GM18909 (cell line): Measurements from ENCODE around the gene RSU1.

Source experiments
- ATAC-seq: cut with Tn5 transposase; IDR thresholded peaks from one replicate; pipeline ENCODE4 v1.9.1; 2021; ENCODE audit warnings: mild to moderate bottlenecking; ENCODE audit not compliant: unreplicated experiment, poor library complexity

RSU1 gene

DNA sequence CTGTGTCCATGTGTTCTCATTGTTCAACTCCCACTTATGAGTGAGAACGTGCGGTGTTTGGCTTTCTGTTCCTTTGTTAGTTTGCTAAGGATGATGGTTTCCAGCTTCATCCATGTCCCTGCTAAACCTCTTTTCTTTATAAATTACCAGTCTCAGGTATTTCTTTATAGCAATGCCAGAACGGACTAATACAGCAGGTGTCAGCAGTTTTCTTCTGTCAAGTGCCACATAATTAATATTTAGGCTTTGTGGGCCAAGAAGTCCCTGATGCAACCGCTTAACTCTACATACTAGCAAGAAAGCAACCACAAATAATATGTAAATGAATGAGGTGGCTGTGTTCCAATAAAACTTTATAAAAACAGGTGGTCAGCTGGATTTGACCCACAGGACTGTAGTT is 269.3 kb downstream of the RSU1 start:
- no peak for ATAC-seq

DNA sequence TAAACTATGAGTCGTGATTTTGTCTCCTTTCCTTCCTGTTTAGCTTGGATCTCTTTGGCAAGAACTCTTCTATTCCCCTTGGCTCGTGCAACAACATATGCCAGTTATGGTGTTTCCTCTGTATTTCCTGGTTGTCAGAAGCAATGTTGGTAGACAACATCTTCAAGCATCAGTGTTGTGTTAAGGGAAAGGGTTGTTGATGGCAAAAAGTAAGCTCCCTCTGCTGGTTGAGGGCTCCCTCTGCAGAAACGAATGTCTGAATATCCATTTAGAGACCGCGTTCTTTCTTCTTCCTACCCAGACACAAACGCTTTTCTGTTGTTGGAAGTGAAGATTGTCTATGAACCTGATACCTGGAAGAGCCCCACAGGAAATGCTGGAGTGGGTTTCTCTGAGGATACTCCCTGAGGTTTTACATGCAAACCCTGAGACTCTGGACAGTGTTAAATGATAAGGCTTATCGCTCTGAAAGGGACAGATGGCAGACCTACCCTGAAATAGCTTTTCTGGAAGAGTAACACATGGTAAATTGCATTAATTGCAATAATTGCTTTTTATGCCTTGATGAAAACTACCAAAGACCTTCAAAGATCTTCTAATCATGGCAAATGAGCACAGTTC is 272.0 kb downstream of the RSU1 start:
- ATAC-seq: peak; percentile 82

GRCh38 chr10:16544591-16544990 is 272.6 kb downstream of the RSU1 start:
- ATAC-seq: no peak

DNA sequence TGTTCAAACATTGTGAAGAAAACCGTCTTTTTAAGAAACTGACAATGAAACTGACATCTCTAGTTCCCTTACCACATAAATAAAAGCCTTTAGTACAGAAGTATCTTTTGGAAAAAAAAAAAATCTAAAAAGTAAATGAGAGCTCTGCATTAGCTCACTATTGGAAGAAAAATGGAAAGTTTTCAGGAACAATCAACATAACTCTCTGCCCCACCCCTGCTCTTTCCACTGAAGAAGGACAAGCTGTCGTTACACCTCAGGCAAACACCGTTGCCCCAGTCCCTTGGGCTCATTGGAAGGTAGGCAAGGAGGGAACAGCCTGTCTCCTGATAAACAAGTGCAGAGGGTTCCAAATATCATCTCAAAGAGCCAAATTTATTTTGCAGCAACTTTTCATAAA is 273.1 kb downstream of the RSU1 start:
- no peak for ATAC-seq
